ENCODE data around the gene MRPS30.
"Not testable (repeated sequence)": the region's sequence is repeated elsewhere in the genome, so short reads cannot be mapped to it uniquely, and the experiment has no call there.

The MRPS30 gene

GRCh38 chr5:44809215-44809955 lies 638 bp downstream of the MRPS30 start:
- Histone ChIP-seq H3K27me3 (no peaks in the 10 kb centered on the region), H4K20me1 (peaks cover 0 to 43% (median 25%) of the 10 kb centered on the region in 11 experiments; a peak in 15 of 22 replicates), H3K4me1 (peaks cover 7 to 23% (median 17%) of the 10 kb centered on the region in 10 experiments; a peak in 18 of 20 replicates), H3K4me3 (peak overlapping the region; percentile 78 to 99 (median 94)), H3K4me2 (peak overlapping the region; percentile 70 to 95 (median 91)), H3K9ac (peak overlapping the region; percentile 81 to 93 (median 89)), H3K9me3 (replicated peaks in 1 of 11) (no peaks in the 10 kb centered on the region), H3K27ac (peak overlapping the region; percentile 68 to 94 (median 89)), H3K36me3 (peaks cover 30 to 42% (median 35%) of the 10 kb centered on the region in 11 experiments)
- TF ChIP-seq Cebpa-rat (IDR thresholded peaks at IDR 0.05), result no peak

DNA sequence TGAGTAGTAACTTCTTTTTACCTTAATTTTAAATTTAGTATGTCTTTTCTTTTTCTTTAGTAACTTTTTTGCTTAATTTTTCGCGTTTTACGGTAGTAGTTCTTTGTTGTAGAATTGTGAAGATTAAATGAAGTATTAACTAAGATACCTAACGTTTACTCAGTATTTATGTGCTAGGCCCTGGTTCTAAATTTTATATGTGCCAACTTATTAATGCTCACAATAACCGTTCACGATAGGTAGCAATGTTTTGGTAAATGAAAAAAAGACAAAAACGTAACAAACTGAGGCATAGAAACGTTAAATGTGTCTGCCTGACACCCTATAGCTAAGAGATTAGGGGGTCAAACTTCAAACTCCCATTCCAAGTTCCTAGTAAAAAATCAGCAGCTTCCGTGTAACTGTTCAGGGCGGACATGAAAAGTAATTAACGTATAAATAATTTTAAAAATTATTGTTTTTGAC lies 1.2 kb downstream of the MRPS30 start:
- peak overlapping the region; percentile 68 to 94 (median 89); a peak in 21 of 22 replicates for H3K27ac ChIP-seq
- H3K36me3 ChIP-seq, result peaks cover 36 to 48% (median 41%) of the 10 kb centered on the region in 11 experiments
- H4K20me1 ChIP-seq, result peaks cover 0 to 48% (median 29%) of the 10 kb centered on the region in 11 experiments; a peak in 15 of 22 replicates
- no peaks in the 10 kb centered on the region for H3K9me3 ChIP-seq (replicated peaks in 1 of 11)
- H3K9ac ChIP-seq, result peak overlapping the region; percentile 81 to 93 (median 89)
- peak overlapping the region; percentile 70 to 95 (median 91) for H3K4me2 ChIP-seq
- peak overlapping the region; percentile 78 to 99 (median 94) for H3K4me3 ChIP-seq
- no peaks in the 10 kb centered on the region for H3K27me3 ChIP-seq
- H3K4me1 ChIP-seq, result peaks cover 7 to 23% (median 17%) of the 10 kb centered on the region in 10 experiments; a peak in 18 of 20 replicates
- TF ChIP-seq Cebpa-rat (IDR thresholded peaks at IDR 0.05), result no peak

DNA sequence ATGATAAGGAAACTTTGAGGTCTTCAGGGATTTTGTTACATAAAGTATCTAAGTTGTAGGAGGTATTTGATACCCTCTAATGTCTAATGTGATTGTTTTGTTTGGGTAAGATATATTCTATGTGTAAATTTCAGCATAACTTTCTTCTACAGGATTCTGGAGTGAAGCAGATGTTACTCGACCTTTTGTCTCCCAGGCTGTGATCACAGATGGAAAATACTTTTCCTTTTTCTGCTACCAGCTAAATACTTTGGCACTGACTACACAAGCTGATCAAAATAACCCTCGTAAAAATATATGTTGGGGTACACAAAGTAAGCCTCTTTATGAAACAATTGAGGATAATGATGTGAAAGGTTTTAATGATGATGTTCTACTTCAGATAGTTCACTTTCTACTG lies 6.0 kb downstream of the MRPS30 start:
- Histone ChIP-seq H3K9ac (no peak overlapping the region), H3K27ac (no peak overlapping the region), H3K4me1 (peaks cover 7 to 19% (median 15%) of the 10 kb centered on the region in 10 experiments; a peak in 18 of 20 replicates), H3K27me3 (no peaks in the 10 kb centered on the region), H3K9me3 (replicated peaks in 1 of 11) (no peaks in the 10 kb centered on the region), H3K4me2 (no peak overlapping the region), H3K36me3 (peaks cover 82 to 95% (median 88%) of the 10 kb centered on the region in 11 experiments), H3K4me3 (no peak overlapping the region), H4K20me1 (peaks cover 0 to 68% (median 33%) of the 10 kb centered on the region in 11 experiments; a peak in 15 of 22 replicates)
- TF ChIP-seq Cebpa-rat (IDR thresholded peaks at IDR 0.05), result no peak

GRCh38 chr5:44821164-44821563 lies 12.4 kb downstream of the MRPS30 start:
- no peak overlapping the region for H3K4me3 ChIP-seq
- H3K9me3 ChIP-seq (replicated peaks in 1 of 11), result peaks cover 0 to 7% (median 4%) of the 10 kb centered on the region in 11 experiments; a peak in 5 of 22 replicates
- no peak overlapping the region for H3K4me2 ChIP-seq
- H3K36me3 ChIP-seq, result peaks cover 60 to 82% (median 74%) of the 10 kb centered on the region in 11 experiments
- no peaks in the 10 kb centered on the region for H3K27me3 ChIP-seq
- H3K27ac ChIP-seq, result no peak overlapping the region
- peaks cover 0 to 28% (median 6%) of the 10 kb centered on the region in 11 experiments; a peak in 9 of 22 replicates for H4K20me1 ChIP-seq
- TF ChIP-seq Cebpa-rat (IDR thresholded peaks at IDR 0.05), result no peak
- peaks cover 0 to 5% (median 0%) of the 10 kb centered on the region in 10 experiments; a peak in 1 of 20 replicates for H3K4me1 ChIP-seq
- no peak overlapping the region for H3K9ac ChIP-seq

GRCh38 chr5:44824662-44825061 lies 15.9 kb downstream of the MRPS30 start:
- H3K4me2 ChIP-seq, result not testable (repeated sequence)

GRCh38 chr5:44827681-44828080 lies 18.9 kb downstream of the MRPS30 start:
- no peak overlapping the region for H3K27ac ChIP-seq
- peak overlapping the region in 1 of 11 experiments; percentile 3; a peak in 2 of 22 replicates for H3K4me2 ChIP-seq
- no peak overlapping the region for H3K9ac ChIP-seq
- peaks cover 15 to 40% (median 23%) of the 10 kb centered on the region in 11 experiments; a peak in 20 of 22 replicates for H3K36me3 ChIP-seq
- no peaks in the 10 kb centered on the region for H3K27me3 ChIP-seq
- no peak overlapping the region for H3K4me3 ChIP-seq
- no peak for TF ChIP-seq Cebpa-rat (IDR thresholded peaks at IDR 0.05)
- H3K9me3 ChIP-seq (replicated peaks in 1 of 11), result peaks cover 0 to 11% (median 4%) of the 10 kb centered on the region in 11 experiments; a peak in 4 of 22 replicates
- H4K20me1 ChIP-seq, result no peaks in the 10 kb centered on the region
- H3K4me1 ChIP-seq, result peaks cover 0 to 8% (median 0%) of the 10 kb centered on the region in 10 experiments; a peak in 5 of 20 replicates

More at GRCh38 chr5:44824662-44825061, 15.9 kb downstream of the MRPS30 start:
- Histone ChIP-seq H3K36me3 (peaks cover 39 to 66% (median 48%) of the 10 kb centered on the region in 11 experiments), H3K4me1 (peaks cover 0 to 12% (median 0%) of the 10 kb centered on the region in 10 experiments; a peak in 5 of 20 replicates)
- H4K20me1 ChIP-seq; H3K27ac ChIP-seq; H3K9ac ChIP-seq; H3K9me3 ChIP-seq (replicated peaks in 1 of 11); H3K4me3 ChIP-seq; H3K27me3 ChIP-seq: not testable (repeated sequence)

DNA sequence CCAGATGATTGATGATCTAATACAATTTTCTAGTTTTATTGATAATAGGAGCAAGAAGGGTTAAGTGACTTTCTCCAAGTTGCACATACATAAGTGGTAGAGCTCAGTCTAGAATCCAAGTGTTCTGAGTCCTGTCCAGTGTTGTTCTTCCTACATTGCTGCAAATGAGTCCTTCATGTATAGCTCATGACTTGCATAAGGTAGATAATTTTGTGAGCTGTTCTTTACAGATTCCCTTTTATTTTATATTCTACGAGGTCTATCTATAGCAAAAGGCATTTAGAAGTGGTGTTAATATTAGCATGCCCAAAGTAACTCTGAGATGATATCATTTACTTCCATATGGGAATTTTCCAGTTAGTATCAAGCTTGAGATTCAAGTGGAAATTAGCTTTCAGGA lies 20.0 kb downstream of the MRPS30 start:
- peaks cover 13 to 34% (median 19%) of the 10 kb centered on the region in 11 experiments; a peak in 18 of 22 replicates for H3K36me3 ChIP-seq

GRCh38 chr5:44830951-44831350 lies 22.2 kb downstream of the MRPS30 start:
- Histone ChIP-seq H3K9me3 (replicated peaks in 1 of 11) (0 out of 22 replicates have a peak, but pooled peaks cover 0 to 6% (median 0%) of the 10 kb centered on the region in 11 experiments), H3K4me3 (no peak overlapping the region), H4K20me1 (no peaks in the 10 kb centered on the region), H3K9ac (no peak overlapping the region), H3K4me2 (no peak overlapping the region), H3K27me3 (no peaks in the 10 kb centered on the region), H3K36me3 (peaks cover 10 to 27% (median 14%) of the 10 kb centered on the region in 11 experiments; a peak in 16 of 22 replicates), H3K27ac (no peak overlapping the region), H3K4me1 (peaks cover 0 to 8% (median 0%) of the 10 kb centered on the region in 10 experiments; a peak in 5 of 20 replicates)
- TF ChIP-seq Cebpa-rat (IDR thresholded peaks at IDR 0.05), result no peak

More for the DNA sequence above, 20.0 kb downstream of the MRPS30 start:
- H4K20me1 ChIP-seq, result no peaks in the 10 kb centered on the region
- no peaks in the 10 kb centered on the region for H3K27me3 ChIP-seq
- H3K9ac ChIP-seq, result no peak overlapping the region
- H3K9me3 ChIP-seq (replicated peaks in 1 of 11), result peaks cover 0 to 11% (median 4%) of the 10 kb centered on the region in 11 experiments; a peak in 4 of 22 replicates
- H3K4me1 ChIP-seq, result peaks cover 0 to 8% (median 0%) of the 10 kb centered on the region in 10 experiments; a peak in 5 of 20 replicates
- no peak overlapping the region for H3K4me3 ChIP-seq
- H3K27ac ChIP-seq, result no peak overlapping the region
- TF ChIP-seq Cebpa-rat (IDR thresholded peaks at IDR 0.05), result no peak
- no peak overlapping the region for H3K4me2 ChIP-seq

DNA sequence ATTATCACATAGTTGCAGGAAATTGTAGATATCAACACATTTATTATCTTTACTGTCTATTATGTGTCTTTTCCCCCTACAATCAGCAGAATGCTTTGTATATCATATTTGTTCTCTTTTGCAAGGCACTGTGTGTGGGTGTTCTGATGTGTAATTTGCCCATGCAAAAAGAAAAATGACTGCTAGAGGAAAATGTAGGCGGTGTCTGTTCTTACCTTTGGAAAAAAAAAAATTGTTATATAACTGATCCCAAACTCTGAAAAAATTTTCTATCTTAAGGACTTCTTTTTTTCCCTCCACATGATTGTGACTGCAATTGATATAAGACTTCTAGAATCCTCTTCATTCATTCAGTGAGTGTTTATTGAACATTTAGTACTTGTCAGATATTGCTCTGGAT lies 24.5 kb downstream of the MRPS30 start:
- H3K9ac ChIP-seq, result no peak overlapping the region
- H3K36me3 ChIP-seq, result peaks cover 0 to 18% (median 5%) of the 10 kb centered on the region in 11 experiments; a peak in 11 of 22 replicates
- no peaks in the 10 kb centered on the region for H3K4me1 ChIP-seq
- H4K20me1 ChIP-seq, result no peaks in the 10 kb centered on the region
- H3K4me2 ChIP-seq, result no peak overlapping the region
- H3K9me3 ChIP-seq (replicated peaks in 1 of 11), result peaks cover 2 to 10% (median 5%) of the 10 kb centered on the region in 11 experiments; a peak in 17 of 22 replicates
- no peak for TF ChIP-seq Cebpa-rat (IDR thresholded peaks at IDR 0.05)
- H3K27me3 ChIP-seq, result no peaks in the 10 kb centered on the region
- H3K4me3 ChIP-seq, result no peak overlapping the region
- H3K27ac ChIP-seq, result no peak overlapping the region

Measured in BLaER1 treated with 17β-estradiol and CSF1 and Interleukin-3, amounts not matched to agents 10 nM and 100 nM (cell line).